Measurements from ENCODE around the gene SDSL.

SDSL gene

DNA sequence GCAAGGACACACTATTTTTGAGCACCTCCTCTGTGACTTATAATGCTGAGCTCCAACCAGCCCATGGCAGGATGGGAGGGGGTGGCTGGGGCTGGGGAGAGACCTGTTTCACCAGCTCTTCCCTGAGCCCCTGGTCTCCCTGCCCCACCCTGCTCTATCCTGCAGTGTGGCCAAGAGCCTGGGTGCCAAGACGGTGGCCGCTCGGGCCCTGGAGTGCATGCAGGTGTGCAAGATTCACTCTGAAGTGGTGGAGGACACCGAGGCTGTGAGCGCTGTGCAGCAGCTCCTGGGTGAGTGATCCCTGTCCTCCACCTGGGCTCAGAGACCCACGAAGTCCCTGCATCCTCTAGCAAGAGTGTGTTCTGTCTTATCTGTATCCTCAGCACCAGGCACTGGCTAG lies 14.4 kb downstream of the SDSL start:
- no peaks in the 10 kb centered on the region for H3K9me3 ChIP-seq (ENCODE audit: control insufficient read depth, insufficient read depth, low read length)
- H3K4me3 ChIP-seq (ENCODE audit: low read length): no peak overlapping the region
- H3K9me2 ChIP-seq (replicated peaks; ENCODE audit: control insufficient read depth, low read length): no peaks in the 10 kb centered on the region
- no peaks in the 10 kb centered on the region for H3F3A ChIP-seq (ENCODE audit: control insufficient read depth, insufficient read depth)
- H3K4me1 ChIP-seq (ENCODE audit: control insufficient read depth, low read length): no peaks in the 10 kb centered on the region
- H3K79me2 ChIP-seq (ENCODE audit: control insufficient read depth, low read length): no peaks in the 10 kb centered on the region
- peaks cover 17% of the 10 kb centered on the region for H3K27me3 ChIP-seq (ENCODE audit: control insufficient read depth, low read length)
- TF ChIP-seq, protein P1, sequence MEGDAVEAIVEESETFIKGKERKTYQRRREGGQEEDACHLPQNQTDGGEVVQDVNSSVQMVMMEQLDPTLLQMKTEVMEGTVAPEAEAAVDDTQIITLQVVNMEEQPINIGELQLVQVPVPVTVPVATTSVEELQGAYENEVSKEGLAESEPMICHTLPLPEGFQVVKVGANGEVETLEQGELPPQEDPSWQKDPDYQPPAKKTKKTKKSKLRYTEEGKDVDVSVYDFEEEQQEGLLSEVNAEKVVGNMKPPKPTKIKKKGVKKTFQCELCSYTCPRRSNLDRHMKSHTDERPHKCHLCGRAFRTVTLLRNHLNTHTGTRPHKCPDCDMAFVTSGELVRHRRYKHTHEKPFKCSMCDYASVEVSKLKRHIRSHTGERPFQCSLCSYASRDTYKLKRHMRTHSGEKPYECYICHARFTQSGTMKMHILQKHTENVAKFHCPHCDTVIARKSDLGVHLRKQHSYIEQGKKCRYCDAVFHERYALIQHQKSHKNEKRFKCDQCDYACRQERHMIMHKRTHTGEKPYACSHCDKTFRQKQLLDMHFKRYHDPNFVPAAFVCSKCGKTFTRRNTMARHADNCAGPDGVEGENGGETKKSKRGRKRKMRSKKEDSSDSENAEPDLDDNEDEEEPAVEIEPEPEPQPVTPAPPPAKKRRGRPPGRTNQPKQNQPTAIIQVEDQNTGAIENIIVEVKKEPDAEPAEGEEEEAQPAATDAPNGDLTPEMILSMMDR (IDR thresholded peaks at IDR 0.05; ENCODE audit: low read depth, low read length, poor library complexity, severe bottlenecking): no peak
- no peak for TF ChIP-seq EZH2phosphoT487 (IDR thresholded peaks at IDR 0.05; ENCODE audit: borderline replicate concordance, low read length)
- H4K20me1 ChIP-seq (ENCODE audit: control insufficient read depth, insufficient read depth, low read depth, low read length): no peaks in the 10 kb centered on the region
- H3K27ac ChIP-seq (ENCODE audit: low read depth, low read length): no peak overlapping the region
- H3K4me2 ChIP-seq (ENCODE audit: low read length): no peak overlapping the region
- no peaks in the 10 kb centered on the region for H3K36me3 ChIP-seq (ENCODE audit: control insufficient read depth, low read length)

DNA sequence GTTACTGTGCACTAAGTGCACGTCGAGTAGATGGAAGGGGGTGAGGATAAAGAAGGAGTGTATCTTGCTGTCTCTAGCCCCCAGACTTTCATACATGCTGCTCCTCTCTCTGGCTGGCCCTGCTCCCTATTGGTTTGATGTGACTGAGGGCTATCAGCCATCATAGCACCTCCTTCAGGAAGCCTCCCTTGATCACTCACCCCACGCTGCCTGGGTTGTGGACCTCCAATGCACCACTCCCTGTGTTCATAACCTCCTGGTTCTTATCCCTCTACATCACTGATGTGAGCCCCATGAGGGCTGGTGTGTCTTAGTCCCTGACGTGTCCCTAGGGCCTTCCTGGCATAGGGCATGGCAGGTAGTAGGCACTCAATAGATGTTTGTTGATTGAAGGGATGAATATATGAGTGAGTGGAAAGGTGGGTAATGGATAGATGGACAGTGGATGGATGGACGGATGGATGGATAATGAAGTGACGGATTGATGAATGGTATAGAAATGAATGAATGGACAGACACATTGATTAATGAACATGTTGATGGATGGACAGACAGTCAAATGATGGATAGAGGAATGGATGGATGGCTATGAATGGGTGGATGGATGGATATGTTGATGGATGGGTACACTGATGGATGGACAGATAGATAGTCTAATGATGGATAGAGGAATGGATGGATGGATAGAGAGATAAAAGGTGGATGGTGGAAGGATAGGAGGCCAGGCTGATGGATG lies 15.0 kb downstream of the SDSL start:
- Histone ChIP-seq H4K20me1 (ENCODE audit: control insufficient read depth, insufficient read depth, low read depth, low read length) (no peaks in the 10 kb centered on the region), H3K79me2 (ENCODE audit: control insufficient read depth, low read length) (no peaks in the 10 kb centered on the region), H3K4me1 (ENCODE audit: control insufficient read depth, low read length) (no peaks in the 10 kb centered on the region), H3F3A (ENCODE audit: control insufficient read depth, insufficient read depth) (no peaks in the 10 kb centered on the region), H3K9me2 (replicated peaks; ENCODE audit: control insufficient read depth, low read length) (no peaks in the 10 kb centered on the region), H3K4me2 (ENCODE audit: low read length) (no peak overlapping the region), H3K27ac (ENCODE audit: low read depth, low read length) (no peak overlapping the region), H3K36me3 (ENCODE audit: control insufficient read depth, low read length) (no peaks in the 10 kb centered on the region), H3K27me3 (ENCODE audit: control insufficient read depth, low read length) (peaks cover 17% of the 10 kb centered on the region), H3K9me3 (ENCODE audit: control insufficient read depth, insufficient read depth, low read length) (no peaks in the 10 kb centered on the region), H3K4me3 (ENCODE audit: low read length) (no peak overlapping the region)
- no peak for TF ChIP-seq EZH2phosphoT487 (IDR thresholded peaks at IDR 0.05; ENCODE audit: borderline replicate concordance, low read length)
- TF ChIP-seq, protein P1 (IDR thresholded peaks at IDR 0.05; ENCODE audit: low read depth, low read length, poor library complexity, severe bottlenecking): no peak

DNA sequence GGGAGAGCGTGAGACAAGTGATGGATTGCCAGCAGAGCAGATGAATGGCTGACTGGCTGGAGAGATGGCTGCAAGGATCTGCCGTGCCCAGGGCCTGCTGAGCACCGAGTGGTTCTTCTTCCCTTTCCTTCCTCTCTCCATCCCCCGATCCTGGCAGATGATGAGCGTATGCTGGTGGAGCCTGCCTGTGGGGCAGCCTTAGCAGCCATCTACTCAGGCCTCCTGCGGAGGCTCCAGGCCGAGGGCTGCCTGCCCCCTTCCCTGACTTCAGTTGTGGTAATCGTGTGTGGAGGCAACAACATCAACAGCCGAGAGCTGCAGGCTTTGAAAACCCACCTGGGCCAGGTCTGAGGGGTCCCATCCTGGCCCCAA lies 15.5 kb downstream of the SDSL start:
- no peaks in the 10 kb centered on the region for H3K36me3 ChIP-seq (ENCODE audit: control insufficient read depth, low read length)
- H3K27me3 ChIP-seq (ENCODE audit: control insufficient read depth, low read length): peaks cover 17% of the 10 kb centered on the region
- H3K27ac ChIP-seq (ENCODE audit: low read depth, low read length): no peak overlapping the region
- TF ChIP-seq, protein P1 (IDR thresholded peaks at IDR 0.05; ENCODE audit: low read depth, low read length, poor library complexity, severe bottlenecking): no peak
- no peak for TF ChIP-seq EZH2phosphoT487 (IDR thresholded peaks at IDR 0.05; ENCODE audit: borderline replicate concordance, low read length)
- no peaks in the 10 kb centered on the region for H3K4me1 ChIP-seq (ENCODE audit: control insufficient read depth, low read length)
- no peak overlapping the region for H3K4me2 ChIP-seq (ENCODE audit: low read length)
- no peaks in the 10 kb centered on the region for H3K9me3 ChIP-seq (ENCODE audit: control insufficient read depth, insufficient read depth, low read length)
- H4K20me1 ChIP-seq (ENCODE audit: control insufficient read depth, insufficient read depth, low read depth, low read length): no peaks in the 10 kb centered on the region
- H3K4me3 ChIP-seq (ENCODE audit: low read length): no peak overlapping the region
- H3K9me2 ChIP-seq (replicated peaks; ENCODE audit: control insufficient read depth, low read length): no peaks in the 10 kb centered on the region
- H3K79me2 ChIP-seq (ENCODE audit: control insufficient read depth, low read length): no peaks in the 10 kb centered on the region
- no peaks in the 10 kb centered on the region for H3F3A ChIP-seq (ENCODE audit: control insufficient read depth, insufficient read depth)
